ENCODE measurements around the gene IMPDH1.

The IMPDH1 gene

GRCh38 chr7:128434413-128435326 is 24.9 kb upstream of the IMPDH1 start:
- DNase-seq (ENCODE audit: low read depth in 3 of 3) = no peak

- DNase-seq (ENCODE audit: low read depth in 3 of 3) = no peak
Observed at GRCh38 chr7:128431754-128432153, 22.0 kb upstream of the IMPDH1 start.

GRCh38 chr7:128431221-128431620 is 21.4 kb upstream of the IMPDH1 start:
- DNase-seq (ENCODE audit: low read depth in 3 of 3) = no peak

GRCh38 chr7:128430207-128430606 is 20.4 kb upstream of the IMPDH1 start:
- DNase-seq (ENCODE audit: low read depth in 3 of 3) = no peak

- DNase-seq (ENCODE audit: low read depth in 3 of 3) = no peak
Observed at GRCh38 chr7:128427289-128427891, 17.6 kb upstream of the IMPDH1 start.

- peak; percentile 61 to 71 (median 64) for DNase-seq (ENCODE audit: low read depth in 3 of 3)
Observed at GRCh38 chr7:128425850-128426249, 16.1 kb upstream of the IMPDH1 start.

- DNase-seq (ENCODE audit: low read depth in 3 of 3) = no peak
Observed at GRCh38 chr7:128424686-128425275, 15.0 kb upstream of the IMPDH1 start.

GRCh38 chr7:128422842-128423241 is 13.1 kb upstream of the IMPDH1 start:
- no peak for DNase-seq (ENCODE audit: low read depth in 3 of 3)

GRCh38 chr7:128422037-128422436 is 12.3 kb upstream of the IMPDH1 start:
- DNase-seq (ENCODE audit: low read depth in 3 of 3) = no peak

GRCh38 chr7:128421384-128421783 is 11.6 kb upstream of the IMPDH1 start:
- no peak for DNase-seq (ENCODE audit: low read depth in 3 of 3)

GRCh38 chr7:128420773-128421172 is 11.0 kb upstream of the IMPDH1 start:
- DNase-seq (ENCODE audit: low read depth in 3 of 3) = no peak

GRCh38 chr7:128419257-128419656 is 9.5 kb upstream of the IMPDH1 start:
- no peak for DNase-seq (ENCODE audit: low read depth in 3 of 3)

GRCh38 chr7:128417071-128417470 is 7.3 kb upstream of the IMPDH1 start:
- DNase-seq (ENCODE audit: low read depth in 3 of 3) = no peak

- no peak for DNase-seq (ENCODE audit: low read depth in 3 of 3)
Observed at GRCh38 chr7:128415217-128415785, 5.5 kb upstream of the IMPDH1 start.

GRCh38 chr7:128410451-128410753 is 620 bp upstream of the IMPDH1 start:
- no peak for DNase-seq (ENCODE audit: low read depth in 3 of 3)

- no peak for DNase-seq (ENCODE audit: low read depth in 3 of 3)
Observed at GRCh38 chr7:128408709-128409595, 830 bp downstream of the IMPDH1 start.

- no peak for DNase-seq (ENCODE audit: low read depth in 3 of 3)
Observed at GRCh38 chr7:128407751-128408708, 1.8 kb downstream of the IMPDH1 start.

GRCh38 chr7:128407233-128407589 is 2.6 kb downstream of the IMPDH1 start:
- no peak for DNase-seq (ENCODE audit: low read depth in 3 of 3)

GRCh38 chr7:128406314-128407232 is 3.2 kb downstream of the IMPDH1 start:
- DNase-seq (ENCODE audit: low read depth in 3 of 3) = no peak
